Vagina (tissue), 2 donors: Measurements from ENCODE around the gene SYT2. TPM values are rescaled to one million over a fixed set of nuclear protein-coding genes. Genes with fewer than 3 reads are reported as not detected.

Experiments used
- DNase-seq, 2 donors: peaks; one replicate each; pipeline ENCODE4 v3.0.0-alpha.2; 2017; ENCODE audit errors: extremely low spot score in 2 of 2
- H3K27ac ChIP-seq: fragments of 200-600 bp; sonication (generic); one replicate; pipeline ENCODE4 v1.5.1; 2019
- H3K27me3 ChIP-seq: fragments of 200-600 bp; sonication (generic); one replicate; pipeline ENCODE4 v1.5.1; 2019
- H3K36me3 ChIP-seq, 2 donors: fragments of 200-600 bp; sonication (generic); one replicate each; pipeline ENCODE4 v1.5.1; 2017 to 2019
- H3K4me1 ChIP-seq: fragments of 200-600 bp; sonication (generic); one replicate; pipeline ENCODE4 v1.5.1; 2019
- H3K4me3 ChIP-seq, 2 donors: fragments of 200-600 bp; sonication (generic); 1 replicate in 1 of 2; 2 replicates in 1 of 2; pipeline ENCODE4 v1.5.1; 2016 to 2019
- H3K9me3 ChIP-seq: fragments of 200-600 bp; sonication (generic); one replicate; pipeline ENCODE4 v1.5.1; 2019
- POLR2A ChIP-seq, 2 donors: fragments of 450-650 bp; IDR thresholded peaks; one replicate each; pipeline ENCODE4 v1.6.1; 2017; ENCODE audit warnings: antibody characterized with exemption in 2 of 2, mild to moderate bottlenecking in 2 of 2, moderate library complexity in 2 of 2
- POLR2AphosphoS5 ChIP-seq, 2 donors: sonication (generic); formaldehyde crosslinking; IDR thresholded peaks; one replicate each; pipeline ENCODE4 v1.9.0; 2017; ENCODE audit warnings: antibody characterized with exemption in 2 of 2, mild to moderate bottlenecking in 2 of 2, low read depth in 1 of 2; ENCODE audit not compliant: insufficient read depth in 1 of 2
- intact Hi-C: fragments of 100-400 bp; cut with DNase I; formaldehyde crosslinking; loops from one replicate; pipeline ENCODE4 v1.15.1; 2023
- total RNA-seq: library from RNA; depleted of rRNA; stranded (reverse); fragments of >200 nt; gene quantifications from one replicate; pipeline ENCODE4 v1.2.3, GENCODE V29; 2016
- TF ChIP-seq, protein P1 (sequence below), 3 experiments: fragments of 450-650 bp in 2 of 3; fragments of 200-600 bp in 1 of 3; sonication (generic) in 1 of 3; IDR thresholded peaks; one replicate each; pipeline ENCODE4 v1.5.1; 2017 to 2019; ENCODE audit warnings: antibody characterized with exemption in 3 of 3, mild to moderate bottlenecking in 2 of 3, moderate library complexity in 2 of 3

The SYT2 gene
- total RNA-seq, 1 donor from 2014 or later, result not detected

DNA sequence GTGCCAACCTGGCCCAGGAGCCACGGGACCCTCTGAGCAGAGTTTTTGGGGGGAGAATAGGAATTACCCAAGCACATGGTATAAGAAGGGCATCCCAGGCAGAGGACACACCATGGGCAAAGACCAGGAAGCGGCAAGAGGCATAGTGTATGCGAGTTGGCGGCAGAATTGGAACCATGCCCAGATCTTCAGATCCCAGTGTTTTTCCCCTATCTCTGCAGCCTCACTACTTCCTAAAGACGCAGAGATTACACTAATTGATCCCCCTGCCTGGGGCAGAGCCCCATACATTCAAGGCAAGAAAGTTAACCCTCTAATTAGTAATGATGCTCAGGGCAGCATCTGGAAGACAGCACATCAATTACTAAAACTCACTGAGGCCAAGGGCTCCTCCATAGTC is 48.2 kb downstream of the SYT2 start:
- Histone ChIP-seq H3K27ac (no peak overlapping the region), H3K36me3 (no peaks in the 10 kb centered on the region), H3K27me3 (no peaks in the 10 kb centered on the region), H3K4me3 (no peak overlapping the region), H3K4me1 (no peaks in the 10 kb centered on the region), H3K9me3 (no peaks in the 10 kb centered on the region)
- intact Hi-C loops, result no loop called here
- TF ChIP-seq, protein P1, sequence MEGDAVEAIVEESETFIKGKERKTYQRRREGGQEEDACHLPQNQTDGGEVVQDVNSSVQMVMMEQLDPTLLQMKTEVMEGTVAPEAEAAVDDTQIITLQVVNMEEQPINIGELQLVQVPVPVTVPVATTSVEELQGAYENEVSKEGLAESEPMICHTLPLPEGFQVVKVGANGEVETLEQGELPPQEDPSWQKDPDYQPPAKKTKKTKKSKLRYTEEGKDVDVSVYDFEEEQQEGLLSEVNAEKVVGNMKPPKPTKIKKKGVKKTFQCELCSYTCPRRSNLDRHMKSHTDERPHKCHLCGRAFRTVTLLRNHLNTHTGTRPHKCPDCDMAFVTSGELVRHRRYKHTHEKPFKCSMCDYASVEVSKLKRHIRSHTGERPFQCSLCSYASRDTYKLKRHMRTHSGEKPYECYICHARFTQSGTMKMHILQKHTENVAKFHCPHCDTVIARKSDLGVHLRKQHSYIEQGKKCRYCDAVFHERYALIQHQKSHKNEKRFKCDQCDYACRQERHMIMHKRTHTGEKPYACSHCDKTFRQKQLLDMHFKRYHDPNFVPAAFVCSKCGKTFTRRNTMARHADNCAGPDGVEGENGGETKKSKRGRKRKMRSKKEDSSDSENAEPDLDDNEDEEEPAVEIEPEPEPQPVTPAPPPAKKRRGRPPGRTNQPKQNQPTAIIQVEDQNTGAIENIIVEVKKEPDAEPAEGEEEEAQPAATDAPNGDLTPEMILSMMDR (IDR thresholded peaks at IDR 0.05), result no peak
- TF ChIP-seq POLR2AphosphoS5 (IDR thresholded peaks at IDR 0.05; ENCODE audit: insufficient read depth in 1 of 2, low read depth in 1 of 2), result no peak
- TF ChIP-seq POLR2A (IDR thresholded peaks at IDR 0.05), result no peak
- no peak for DNase-seq

DNA sequence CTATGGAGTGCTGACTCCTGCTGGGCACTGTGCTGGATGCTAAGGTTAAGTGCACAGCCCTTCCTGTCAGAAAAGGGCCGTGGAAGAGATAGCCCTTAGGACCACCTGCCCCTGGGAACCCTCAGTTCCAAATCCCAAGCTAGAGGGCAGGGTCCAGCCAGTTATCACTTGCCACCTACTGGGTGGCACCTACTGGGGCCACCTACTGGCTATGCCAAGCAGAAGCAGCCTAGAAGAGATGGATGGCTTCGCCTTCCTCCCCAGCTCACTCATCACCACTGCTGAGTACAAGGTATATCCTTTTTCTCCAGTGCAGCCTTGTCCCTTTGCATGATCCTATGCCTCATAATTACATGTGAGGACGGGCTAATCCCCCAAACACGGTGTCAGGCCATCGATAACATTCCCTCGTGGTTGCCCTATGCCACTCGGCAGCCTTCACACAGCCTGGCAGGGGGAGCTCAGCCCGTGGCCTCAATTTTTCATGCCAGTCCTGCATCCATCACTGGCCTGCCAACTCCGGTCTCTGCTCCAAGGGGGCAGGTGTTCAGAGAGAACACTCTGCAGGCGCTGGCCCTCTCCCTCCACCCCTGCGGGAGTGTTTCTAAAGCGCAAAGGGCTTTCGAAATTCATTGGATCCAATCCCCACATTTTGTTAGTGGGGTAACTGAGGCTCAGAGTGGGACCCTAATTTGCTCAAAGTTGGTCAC is 49.0 kb downstream of the SYT2 start:
- intact Hi-C loops, result no loop called here
- no peaks in the 10 kb centered on the region for H3K27me3 ChIP-seq

DNA sequence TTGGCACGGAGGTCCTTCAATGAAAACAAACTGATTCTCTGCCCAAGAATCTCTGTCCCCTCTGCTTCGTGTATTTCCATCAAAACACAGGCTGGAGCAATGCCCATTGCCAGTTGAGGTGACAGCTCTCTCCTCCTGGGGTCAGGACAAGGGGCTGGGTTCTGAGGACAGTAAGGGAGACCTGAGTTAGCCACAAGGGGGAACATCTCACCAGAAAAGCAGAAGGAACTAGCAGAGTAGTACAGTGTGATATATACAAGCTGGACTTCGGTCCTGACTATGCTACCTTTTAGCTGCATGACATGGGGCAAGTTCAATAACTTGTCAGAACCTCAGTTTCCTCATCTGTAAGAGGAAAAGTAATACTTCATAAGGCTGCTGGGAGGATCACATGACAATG is 50.3 kb downstream of the SYT2 start:
- Histone ChIP-seq H3K27me3 (no peaks in the 10 kb centered on the region), H3K36me3 (no peaks in the 10 kb centered on the region), H3K4me1 (no peaks in the 10 kb centered on the region), H3K9me3 (no peaks in the 10 kb centered on the region), H3K27ac (no peak overlapping the region), H3K4me3 (no peak overlapping the region)
- no peak for DNase-seq
- intact Hi-C loops, result no loop called here
- no peak for TF ChIP-seq POLR2A (IDR thresholded peaks at IDR 0.05)
- TF ChIP-seq, protein P1 (IDR thresholded peaks at IDR 0.05), result no peak
- no peak for TF ChIP-seq POLR2AphosphoS5 (IDR thresholded peaks at IDR 0.05; ENCODE audit: insufficient read depth in 1 of 2, low read depth in 1 of 2)

More for the DNA sequence above, 49.0 kb downstream of the SYT2 start:
- no peak for DNase-seq
- H3K36me3 ChIP-seq, result no peaks in the 10 kb centered on the region
- H3K4me3 ChIP-seq, result no peak overlapping the region
- no peak overlapping the region for H3K27ac ChIP-seq
- no peaks in the 10 kb centered on the region for H3K4me1 ChIP-seq
- TF ChIP-seq POLR2AphosphoS5 (IDR thresholded peaks at IDR 0.05; ENCODE audit: insufficient read depth in 1 of 2, low read depth in 1 of 2), result no peak
- TF ChIP-seq POLR2A (IDR thresholded peaks at IDR 0.05), result no peak
- TF ChIP-seq, protein P1 (IDR thresholded peaks at IDR 0.05), result no peak
- no peaks in the 10 kb centered on the region for H3K9me3 ChIP-seq

DNA sequence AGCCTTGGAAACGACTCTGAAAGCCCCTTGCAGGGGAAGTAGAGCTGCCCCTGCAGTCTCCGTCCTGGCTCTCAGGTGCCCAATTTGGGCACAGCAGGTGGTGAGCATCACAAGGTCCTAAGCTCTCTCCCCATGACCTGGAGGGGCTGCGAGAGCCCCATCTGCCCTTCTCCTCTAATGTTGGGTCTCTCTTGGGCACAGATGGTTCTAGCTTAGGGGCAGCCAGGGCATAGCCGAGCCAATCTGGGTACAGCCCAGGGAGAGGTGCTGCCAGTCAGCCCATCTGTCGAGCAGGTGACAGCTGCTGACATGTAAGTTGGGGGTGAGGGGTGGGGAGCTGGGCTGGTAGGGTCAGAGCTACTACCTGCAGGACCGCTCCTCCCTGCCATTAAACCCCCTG is 50.7 kb downstream of the SYT2 start:
- TF ChIP-seq, protein P1 (IDR thresholded peaks at IDR 0.05), result no peak
- TF ChIP-seq POLR2A (IDR thresholded peaks at IDR 0.05), result no peak
- TF ChIP-seq POLR2AphosphoS5 (IDR thresholded peaks at IDR 0.05; ENCODE audit: insufficient read depth in 1 of 2, low read depth in 1 of 2), result no peak
- Histone ChIP-seq H3K9me3 (no peaks in the 10 kb centered on the region), H3K4me3 (no peak overlapping the region), H3K27ac (no peak overlapping the region), H3K27me3 (no peaks in the 10 kb centered on the region), H3K36me3 (no peaks in the 10 kb centered on the region), H3K4me1 (no peaks in the 10 kb centered on the region)
- DNase-seq, result no peak
- intact Hi-C loops, result no loop called here

DNA sequence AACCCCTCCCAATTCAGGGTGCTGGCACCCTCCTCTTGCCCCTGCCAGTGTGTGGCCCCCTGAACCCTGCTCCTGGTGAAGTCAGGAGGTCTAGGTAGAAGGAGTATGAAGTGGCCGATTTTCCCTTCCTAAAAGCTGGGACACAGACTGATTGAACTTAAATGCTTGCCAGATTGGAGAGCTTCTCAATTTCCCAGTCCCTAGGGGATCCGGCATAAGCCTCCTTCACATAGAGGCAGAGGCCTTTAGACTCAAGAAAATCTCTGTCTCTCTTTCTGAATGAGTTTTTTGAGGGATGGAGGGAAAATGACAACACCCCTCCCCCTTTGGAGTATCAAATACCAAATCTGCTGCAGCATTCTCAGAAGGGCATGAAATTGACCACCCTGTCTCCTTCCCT is 51.5 kb downstream of the SYT2 start:
- TF ChIP-seq POLR2AphosphoS5 (IDR thresholded peaks at IDR 0.05; ENCODE audit: insufficient read depth in 1 of 2, low read depth in 1 of 2) (no peak), POLR2A (IDR thresholded peaks at IDR 0.05) (no peak)
- TF ChIP-seq, protein P1 (IDR thresholded peaks at IDR 0.05), result no peak
- intact Hi-C loops, result no loop called here
- no peak for DNase-seq
- Histone ChIP-seq H3K4me1 (no peaks in the 10 kb centered on the region), H3K27me3 (no peaks in the 10 kb centered on the region), H3K9me3 (no peaks in the 10 kb centered on the region), H3K27ac (no peak overlapping the region), H3K4me3 (no peak overlapping the region), H3K36me3 (no peaks in the 10 kb centered on the region)
